A549 (cell line): ENCODE measurements around the gene CERS6.

Source experiments
- EP300 ChIP-seq, 2 experiments: fragments of >200 bp; sonication (Bioruptor Twin); formaldehyde crosslinking; IDR thresholded peaks; 2 replicates in 1 of 2; 3 replicates in 1 of 2; pipeline ENCODE4 v1.6.1; 2016 to 2017
- TF ChIP-seq, protein P1 (sequence below): fragments of >200 bp; sonication (Bioruptor Twin); formaldehyde crosslinking; IDR thresholded peaks from 3 replicates; pipeline ENCODE4 v1.5.1; 2016
- TF ChIP-seq, protein P2 (sequence below): IDR thresholded peaks from 2 replicates; pipeline ENCODE4 v1.6.1; 2012

DNA sequence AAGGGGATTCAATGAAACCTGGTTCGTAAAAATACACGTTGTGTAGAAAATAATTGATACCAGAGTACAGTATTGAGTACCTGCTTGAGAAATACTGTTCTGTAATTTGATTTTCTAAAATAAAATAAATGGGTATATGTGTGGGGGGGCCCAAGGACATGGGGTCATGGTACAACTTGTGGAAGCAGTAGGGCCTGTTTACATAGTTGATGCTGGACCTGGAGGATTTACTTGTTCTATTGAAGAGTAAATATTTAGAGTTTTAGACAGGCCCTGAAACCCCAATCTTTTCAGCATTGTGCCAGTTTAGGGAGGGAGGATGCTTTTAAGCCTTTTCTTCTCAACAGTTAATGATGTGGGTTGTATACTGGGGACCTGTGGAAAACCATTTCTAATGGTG lies 11.7 kb downstream of the CERS6 start:
- TF ChIP-seq, protein P1, sequence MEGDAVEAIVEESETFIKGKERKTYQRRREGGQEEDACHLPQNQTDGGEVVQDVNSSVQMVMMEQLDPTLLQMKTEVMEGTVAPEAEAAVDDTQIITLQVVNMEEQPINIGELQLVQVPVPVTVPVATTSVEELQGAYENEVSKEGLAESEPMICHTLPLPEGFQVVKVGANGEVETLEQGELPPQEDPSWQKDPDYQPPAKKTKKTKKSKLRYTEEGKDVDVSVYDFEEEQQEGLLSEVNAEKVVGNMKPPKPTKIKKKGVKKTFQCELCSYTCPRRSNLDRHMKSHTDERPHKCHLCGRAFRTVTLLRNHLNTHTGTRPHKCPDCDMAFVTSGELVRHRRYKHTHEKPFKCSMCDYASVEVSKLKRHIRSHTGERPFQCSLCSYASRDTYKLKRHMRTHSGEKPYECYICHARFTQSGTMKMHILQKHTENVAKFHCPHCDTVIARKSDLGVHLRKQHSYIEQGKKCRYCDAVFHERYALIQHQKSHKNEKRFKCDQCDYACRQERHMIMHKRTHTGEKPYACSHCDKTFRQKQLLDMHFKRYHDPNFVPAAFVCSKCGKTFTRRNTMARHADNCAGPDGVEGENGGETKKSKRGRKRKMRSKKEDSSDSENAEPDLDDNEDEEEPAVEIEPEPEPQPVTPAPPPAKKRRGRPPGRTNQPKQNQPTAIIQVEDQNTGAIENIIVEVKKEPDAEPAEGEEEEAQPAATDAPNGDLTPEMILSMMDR, result no peak
- TF ChIP-seq, protein P2, sequence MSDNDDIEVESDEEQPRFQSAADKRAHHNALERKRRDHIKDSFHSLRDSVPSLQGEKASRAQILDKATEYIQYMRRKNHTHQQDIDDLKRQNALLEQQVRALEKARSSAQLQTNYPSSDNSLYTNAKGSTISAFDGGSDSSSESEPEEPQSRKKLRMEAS, result no peak
- no peak for TF ChIP-seq EP300 (IDR thresholded peaks at IDR 0.05)
